Omental fat pad (tissue), 4 donors: ENCODE results near the gene HADHA. TPM values are rescaled to one million over a fixed set of nuclear protein-coding genes. Genes with fewer than 3 reads are reported as not detected.

Experiments used
- ATAC-seq: fragments of 150-250 bp; one replicate; pipeline ENCODE4 v1.9.1; 2016; ENCODE audit warnings: mild to moderate bottlenecking, moderate library complexity; ENCODE audit not compliant: low FRiP score
- DNase-seq: peaks from one replicate; pipeline ENCODE4 v3.0.0-alpha.2; 2019; ENCODE audit warnings: low spot score
- total RNA-seq, 4 donors: library from RNA; depleted of rRNA; stranded (reverse); fragments of >200 nt; gene quantifications; one replicate each; pipeline ENCODE4 v1.1.0, GENCODE V29; 2016
- TF ChIP-seq, protein P1 (sequence below), 3 donors: fragments of 450-650 bp; IDR thresholded peaks; one replicate each; pipeline ENCODE4 v1.5.1; 2016 to 2017; ENCODE audit warnings: antibody characterized with exemption in 3 of 3, mild to moderate bottlenecking in 3 of 3, moderate library complexity in 2 of 3

Gene HADHA
- total RNA-seq, 4 donors from 2014 or later: 144 to 196 (median 159) TPM

DNA sequence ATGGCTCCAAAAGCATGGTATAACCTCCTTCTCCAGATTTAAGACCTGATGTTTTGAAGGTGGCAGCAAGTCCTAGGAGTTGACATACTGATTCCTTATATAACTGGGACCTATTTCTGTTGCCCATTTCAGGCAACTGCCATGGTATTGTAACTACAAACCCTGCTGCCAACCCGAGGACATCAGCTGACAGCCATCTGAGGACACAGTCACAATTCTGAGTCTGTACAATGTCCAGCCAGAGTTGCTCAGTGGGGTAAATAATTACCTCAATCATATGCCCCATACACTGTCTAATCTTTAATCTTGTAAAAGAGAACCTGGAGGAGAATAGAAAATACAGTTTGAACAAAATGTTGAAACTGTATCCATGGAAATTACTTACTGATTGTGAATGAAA lies 80.2 kb downstream of the HADHA start:
- ATAC-seq (no peak), DNase-seq (no peak)
- TF ChIP-seq, protein P1, sequence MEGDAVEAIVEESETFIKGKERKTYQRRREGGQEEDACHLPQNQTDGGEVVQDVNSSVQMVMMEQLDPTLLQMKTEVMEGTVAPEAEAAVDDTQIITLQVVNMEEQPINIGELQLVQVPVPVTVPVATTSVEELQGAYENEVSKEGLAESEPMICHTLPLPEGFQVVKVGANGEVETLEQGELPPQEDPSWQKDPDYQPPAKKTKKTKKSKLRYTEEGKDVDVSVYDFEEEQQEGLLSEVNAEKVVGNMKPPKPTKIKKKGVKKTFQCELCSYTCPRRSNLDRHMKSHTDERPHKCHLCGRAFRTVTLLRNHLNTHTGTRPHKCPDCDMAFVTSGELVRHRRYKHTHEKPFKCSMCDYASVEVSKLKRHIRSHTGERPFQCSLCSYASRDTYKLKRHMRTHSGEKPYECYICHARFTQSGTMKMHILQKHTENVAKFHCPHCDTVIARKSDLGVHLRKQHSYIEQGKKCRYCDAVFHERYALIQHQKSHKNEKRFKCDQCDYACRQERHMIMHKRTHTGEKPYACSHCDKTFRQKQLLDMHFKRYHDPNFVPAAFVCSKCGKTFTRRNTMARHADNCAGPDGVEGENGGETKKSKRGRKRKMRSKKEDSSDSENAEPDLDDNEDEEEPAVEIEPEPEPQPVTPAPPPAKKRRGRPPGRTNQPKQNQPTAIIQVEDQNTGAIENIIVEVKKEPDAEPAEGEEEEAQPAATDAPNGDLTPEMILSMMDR (IDR thresholded peaks at IDR 0.05): no peak

DNA sequence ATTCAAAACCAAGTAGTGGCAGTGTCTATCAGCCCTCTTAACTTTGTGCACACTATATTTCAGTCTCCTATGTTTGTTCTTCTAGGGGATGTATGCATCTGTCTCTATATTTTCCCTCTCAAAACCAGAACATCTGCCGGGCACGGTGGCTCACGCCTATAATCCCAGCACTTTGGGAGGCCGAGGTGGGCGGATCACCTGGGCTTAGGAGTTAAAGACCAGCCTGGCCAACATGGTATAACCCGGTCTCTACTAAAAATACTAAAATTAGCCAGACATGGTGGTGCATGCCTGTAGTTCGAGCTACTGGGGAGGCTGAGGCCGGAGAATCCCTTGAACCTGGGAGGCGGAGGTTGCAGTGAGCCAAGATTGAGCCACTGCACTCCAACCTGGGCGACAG lies 81.5 kb downstream of the HADHA start:
- TF ChIP-seq, protein P1 (IDR thresholded peaks at IDR 0.05): no peak
- DNase-seq (no peak), ATAC-seq (no peak)

DNA sequence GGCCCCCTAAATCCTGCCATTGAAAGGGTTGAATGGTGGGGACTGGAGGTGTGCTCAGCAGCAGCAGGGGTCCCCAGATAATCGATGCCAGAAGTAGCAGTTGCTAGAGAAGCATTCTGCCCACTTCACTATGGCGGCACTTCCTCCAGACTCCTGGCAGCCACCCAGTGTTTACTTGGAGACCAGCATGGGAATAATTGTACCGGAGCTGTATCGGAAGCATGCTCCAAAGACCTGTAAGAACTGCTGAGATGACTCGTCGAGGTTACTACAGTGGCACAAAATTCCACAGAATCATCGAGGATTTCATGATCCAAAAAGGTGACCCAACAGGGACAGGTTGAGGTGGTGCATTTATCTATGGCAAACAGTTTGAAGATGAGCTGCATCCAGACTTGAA lies 82.5 kb downstream of the HADHA start:
- TF ChIP-seq, protein P1 (IDR thresholded peaks at IDR 0.05): no peak
- no peak for ATAC-seq
- no peak for DNase-seq

DNA sequence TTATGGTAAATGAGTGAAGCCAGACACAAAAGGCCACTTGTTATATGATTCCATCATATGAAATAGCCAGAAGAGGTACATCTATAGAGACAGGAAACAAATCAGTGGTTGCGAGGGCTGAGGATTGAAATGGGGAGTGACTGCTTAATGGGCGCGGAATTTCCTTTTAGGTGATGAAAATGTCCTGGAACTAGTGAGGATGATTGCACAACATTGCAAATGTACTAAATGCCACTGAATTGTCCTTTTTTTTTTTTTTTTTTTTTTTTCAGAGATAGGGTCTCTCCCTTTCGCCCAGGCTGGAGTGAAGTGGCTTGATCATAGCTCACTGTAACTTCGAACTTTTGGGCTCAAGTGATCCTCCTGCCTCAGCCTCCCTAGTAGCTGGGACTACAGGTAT lies 86.9 kb downstream of the HADHA start:
- no peak for ATAC-seq
- DNase-seq: no peak
- TF ChIP-seq, protein P1 (IDR thresholded peaks at IDR 0.05): no peak

DNA sequence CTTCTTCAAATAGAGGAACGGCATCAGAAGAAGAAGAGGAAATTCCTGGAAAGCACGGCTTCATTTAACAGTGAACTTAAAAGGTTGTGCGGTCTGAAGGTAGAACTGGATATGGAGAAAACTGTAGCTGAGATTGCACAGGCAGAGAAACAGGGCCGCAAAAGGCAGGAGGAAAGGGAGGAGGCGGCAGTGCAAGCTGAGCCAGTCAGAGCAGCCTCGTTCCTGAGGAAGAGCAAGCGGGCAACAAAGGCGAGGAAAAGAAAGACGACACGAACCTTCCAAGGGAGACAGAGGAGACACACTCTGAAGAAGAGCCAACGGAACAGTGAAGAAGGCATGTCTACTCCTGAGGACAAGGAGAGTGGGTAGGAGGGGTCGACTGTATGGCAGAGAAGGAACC lies 94.2 kb downstream of the HADHA start:
- TF ChIP-seq, protein P1 (IDR thresholded peaks at IDR 0.05): no peak
- no peak for ATAC-seq
- DNase-seq: no peak

DNA sequence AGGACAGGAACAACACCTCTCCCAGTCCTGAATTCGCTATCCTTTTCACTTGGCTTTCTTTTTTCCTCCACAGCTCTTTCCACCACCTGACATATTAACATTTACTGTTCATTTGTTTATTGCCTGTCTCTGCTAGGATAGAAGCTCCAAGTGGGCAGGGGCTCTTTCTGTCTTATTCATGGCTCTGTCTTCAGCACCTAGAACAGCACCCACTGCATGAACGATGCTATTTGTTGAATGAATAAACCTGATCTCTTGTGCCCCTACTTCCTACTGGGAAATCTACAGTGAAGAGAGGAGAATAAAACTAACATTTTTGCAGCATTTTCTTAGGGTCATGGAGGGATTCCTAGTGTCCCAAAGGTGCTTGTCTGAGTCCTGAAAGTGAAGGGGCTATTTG lies 95.9 kb downstream of the HADHA start:
- DNase-seq (no peak), ATAC-seq (no peak)
- TF ChIP-seq, protein P1 (IDR thresholded peaks at IDR 0.05): no peak

DNA sequence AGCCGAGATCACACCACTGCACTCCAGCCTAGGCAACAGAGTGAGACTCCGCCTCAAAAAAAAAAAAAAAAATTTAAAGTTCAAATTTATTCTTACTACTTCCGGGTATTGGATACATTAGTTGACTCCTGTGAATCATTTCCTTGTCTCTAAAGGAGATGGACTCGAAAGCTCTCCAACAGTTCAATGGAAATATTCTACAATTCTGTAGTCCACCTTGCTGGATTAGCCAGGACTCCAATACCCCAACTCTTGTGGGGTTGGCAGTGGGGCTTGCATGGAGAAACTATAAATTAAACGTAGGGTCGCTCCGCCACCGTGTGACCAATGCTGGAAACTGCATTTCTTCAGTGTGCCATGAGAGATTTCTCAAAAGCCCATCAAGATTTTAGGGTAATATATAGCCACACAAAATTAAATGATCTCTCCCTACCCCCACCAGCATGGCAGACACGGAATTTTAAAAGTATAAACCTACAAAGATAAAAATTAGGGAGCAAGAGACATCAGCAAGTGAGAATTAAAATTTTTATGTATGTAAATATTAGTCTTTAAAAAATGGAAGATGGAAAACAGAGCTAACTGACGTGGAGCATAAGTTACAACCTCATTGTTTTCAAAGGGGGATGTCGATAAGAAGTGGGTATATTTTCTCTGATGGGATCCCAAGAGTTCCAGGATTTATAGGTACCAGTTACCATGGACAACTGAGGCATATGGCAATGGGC lies 99.3 kb downstream of the HADHA start:
- ATAC-seq (no peak), DNase-seq (no peak)
- TF ChIP-seq, protein P1 (IDR thresholded peaks at IDR 0.05): peak in 2 of 3 donors; percentile 6 to 41
